ENCODE data around the gene STK39. TPM values are rescaled to one million over a fixed set of nuclear protein-coding genes. Genes with fewer than 3 reads are reported as not detected.

STK39 gene
- total RNA-seq, 4 donors from 2014 or later = 17.4 to 27.6 (median 20.6) TPM

GRCh38 chr2:168120310-168120709, 127.1 kb downstream of the STK39 start:
- DNase-seq = no peak
- H3K27ac ChIP-seq = no peak overlapping the region
- TF ChIP-seq POLR2A (IDR thresholded peaks at IDR 0.05) = no peak
- no peak for TF ChIP-seq CTCF (IDR thresholded peaks at IDR 0.05)
- H3K27me3 ChIP-seq = no peaks in the 10 kb centered on the region
- intact Hi-C loops (cut with DNase I) = no loop called here
- 84 to 90% methylated on average over 4 of the region's 4 CpGs for WGBS, 2 donors
- H3K4me3 ChIP-seq = no peak overlapping the region
- H3K4me1 ChIP-seq = peaks cover 0 to 11% (median 0%) of the 10 kb centered on the region in 3 donors
- H3K9me3 ChIP-seq = no peaks in the 10 kb centered on the region
- peaks cover 0 to 52% (median 0%) of the 10 kb centered on the region in 3 donors for H3K36me3 ChIP-seq

GRCh38 chr2:168119515-168120141, 127.8 kb downstream of the STK39 start:
- Histone ChIP-seq H3K4me3 (no peak overlapping the region), H3K9me3 (no peaks in the 10 kb centered on the region), H3K36me3 (peaks cover 0 to 50% (median 0%) of the 10 kb centered on the region in 3 donors), H3K27me3 (no peaks in the 10 kb centered on the region), H3K27ac (no peak overlapping the region), H3K4me1 (peaks cover 0 to 11% (median 0%) of the 10 kb centered on the region in 3 donors)
- DNase-seq = no peak
- peak; percentile 13 to 57 (median 42) for TF ChIP-seq CTCF (IDR thresholded peaks at IDR 0.05)
- no peak for TF ChIP-seq POLR2A (IDR thresholded peaks at IDR 0.05)
- intact Hi-C loops (cut with DNase I) = no loop called here
- WGBS, 2 donors = 40 to 42% methylated on average over 4 of the region's 4 CpGs

GRCh38 chr2:168118733-168119514, 128.5 kb downstream of the STK39 start:
- no peak for DNase-seq
- TF ChIP-seq CTCF (IDR thresholded peaks at IDR 0.05) (peak; percentile 11 to 70 (median 56)), POLR2A (IDR thresholded peaks at IDR 0.05) (no peak)
- no peaks in the 10 kb centered on the region for H3K9me3 ChIP-seq
- peaks cover 0 to 11% (median 0%) of the 10 kb centered on the region in 3 donors for H3K4me1 ChIP-seq
- WGBS, 2 donors = 55 to 60% methylated on average over 10 of the region's 10 CpGs
- peaks cover 0 to 49% (median 0%) of the 10 kb centered on the region in 3 donors for H3K36me3 ChIP-seq
- H3K4me3 ChIP-seq = no peak overlapping the region
- H3K27me3 ChIP-seq = no peaks in the 10 kb centered on the region
- no peak overlapping the region for H3K27ac ChIP-seq
- intact Hi-C loops (cut with DNase I) = no loop called here

- no peaks in the 10 kb centered on the region for H3K9me3 ChIP-seq
- H3K36me3 ChIP-seq = peaks cover 0 to 29% (median 0%) of the 10 kb centered on the region in 3 donors
- TF ChIP-seq CTCF (IDR thresholded peaks at IDR 0.05) (no peak), POLR2A (IDR thresholded peaks at IDR 0.05) (no peak)
- H3K4me3 ChIP-seq = no peak overlapping the region
- H3K27me3 ChIP-seq = no peaks in the 10 kb centered on the region
- intact Hi-C loops (cut with DNase I) = no loop called here
- H3K4me1 ChIP-seq = peaks cover 0 to 11% (median 0%) of the 10 kb centered on the region in 3 donors
- WGBS, 2 donors = 77 to 79% methylated on average over 2 of the region's 2 CpGs
- H3K27ac ChIP-seq = no peak overlapping the region
- no peak for DNase-seq
Measured at GRCh38 chr2:168116448-168116847, 130.9 kb downstream of the STK39 start.

GRCh38 chr2:168114619-168115018, 132.8 kb downstream of the STK39 start:
- Histone ChIP-seq H3K9me3 (no peaks in the 10 kb centered on the region), H3K27ac (no peak overlapping the region), H3K27me3 (no peaks in the 10 kb centered on the region), H3K4me3 (no peak overlapping the region), H3K36me3 (peaks cover 0 to 22% (median 0%) of the 10 kb centered on the region in 3 donors), H3K4me1 (peaks cover 0 to 9% (median 0%) of the 10 kb centered on the region in 3 donors)
- TF ChIP-seq CTCF (IDR thresholded peaks at IDR 0.05) (no peak), POLR2A (IDR thresholded peaks at IDR 0.05) (no peak)
- no peak for DNase-seq
- WGBS, 2 donors = 86 to 92% methylated on average over 7 of the region's 7 CpGs
- intact Hi-C loops (cut with DNase I) = no loop called here
